Thyroid gland (tissue), 4 donors: Measurements from ENCODE around the gene C1orf210.

Experiments
- CTCF ChIP-seq, 6 experiments: fragments of 200-600 bp in 3 of 6; fragments of 450-650 bp in 3 of 6; sonication (generic) in 3 of 6; IDR thresholded peaks; one replicate each; pipeline ENCODE4 v1.5.1; 2016 to 2019; ENCODE audit warnings: antibody characterized with exemption in 6 of 6, mild to moderate bottlenecking in 2 of 6, inconsistent platforms in 1 of 6, moderate library complexity in 1 of 6
- POLR2A ChIP-seq, 2 donors: fragments of 450-650 bp; IDR thresholded peaks; one replicate each; pipeline ENCODE4 v1.6.1; 2017; ENCODE audit warnings: antibody characterized with exemption in 2 of 2, mild to moderate bottlenecking in 2 of 2, moderate library complexity in 1 of 2

- TF ChIP-seq CTCF (IDR thresholded peaks at IDR 0.05) (no peak), POLR2A (IDR thresholded peaks at IDR 0.05) (no peak)
These were observed 6.2 kb downstream of the C1orf210 start for GRCh38 chr1:43279161-43279560.
